ENCODE measurements around the gene C5orf24.
A peak's percentile ranks its signal among the peaks of the same experiment; 100 is the strongest.
"Not testable (repeated sequence)": the region's sequence is repeated elsewhere in the genome, so short reads cannot be mapped to it uniquely, and the experiment has no call there.

The C5orf24 gene

GRCh38 chr5:134845852-134846640, at the start of gene C5orf24:
C5orf24 (plus strand) TSS chr5:134845968; CDS start chr5:134854901, 8,933 bp downstream.
- peak; percentile 93 for DNase-seq

DNA sequence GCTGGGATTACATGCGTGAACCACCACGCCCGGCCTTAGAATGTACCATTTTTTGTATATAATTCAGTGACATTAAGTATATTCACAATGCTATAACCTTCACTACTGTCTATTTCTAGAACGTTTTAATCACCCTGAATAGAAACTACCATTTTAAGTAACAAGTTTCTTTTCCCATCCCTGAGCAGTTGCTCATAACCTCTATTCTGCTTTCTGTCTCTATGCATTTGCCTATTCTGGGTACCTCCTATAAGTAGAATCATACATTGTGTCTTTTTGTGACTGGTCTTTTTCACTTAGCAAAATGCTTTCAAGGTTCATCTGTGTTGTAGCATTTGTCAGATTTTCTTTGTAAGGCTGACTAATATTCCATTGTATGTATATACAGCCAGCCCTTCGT, 47.3 kb upstream of the C5orf24 start:
- no peak for DNase-seq

- DNase-seq = no peak
Measured at GRCh38 chr5:134803821-134804220, 41.9 kb upstream of the C5orf24 start.

GRCh38 chr5:134813407-134813806, 32.4 kb upstream of the C5orf24 start:
- no peak for DNase-seq

- no peak for DNase-seq
Measured at GRCh38 chr5:134813827-134814226, 31.9 kb upstream of the C5orf24 start.

- DNase-seq = no peak
Measured at GRCh38 chr5:134817006-134817405, 28.8 kb upstream of the C5orf24 start.

GRCh38 chr5:134818776-134819175, 27.0 kb upstream of the C5orf24 start:
- no peak for DNase-seq

GRCh38 chr5:134819407-134819963, 26.3 kb upstream of the C5orf24 start:
- no peak for DNase-seq

DNA sequence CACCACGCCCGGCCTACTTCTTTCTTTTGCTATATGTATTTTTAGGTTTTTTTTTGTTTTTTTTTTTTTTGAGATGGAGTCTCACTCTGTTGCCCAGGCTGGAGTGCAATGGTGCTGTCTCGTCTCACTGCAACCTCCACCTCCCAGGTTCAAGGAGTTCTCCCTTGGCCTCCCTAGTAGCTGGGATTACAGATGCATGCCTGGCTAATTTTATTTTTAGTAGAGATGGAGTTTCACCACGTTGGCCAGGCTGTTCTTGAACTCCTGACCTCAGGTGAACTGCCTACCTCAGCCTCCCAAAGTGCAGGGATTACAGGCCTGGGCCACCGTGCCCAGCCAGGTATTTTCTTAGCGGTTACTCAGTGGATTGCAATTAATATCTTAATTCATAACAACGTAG, 23.9 kb upstream of the C5orf24 start:
- no peak for DNase-seq

GRCh38 chr5:134824681-134825080, 21.1 kb upstream of the C5orf24 start:
- DNase-seq = no peak

- no peak for DNase-seq
Measured at GRCh38 chr5:134825212-134825611, 20.6 kb upstream of the C5orf24 start.

GRCh38 chr5:134833340-134834032, 12.3 kb upstream of the C5orf24 start:
- no peak for DNase-seq

DNA sequence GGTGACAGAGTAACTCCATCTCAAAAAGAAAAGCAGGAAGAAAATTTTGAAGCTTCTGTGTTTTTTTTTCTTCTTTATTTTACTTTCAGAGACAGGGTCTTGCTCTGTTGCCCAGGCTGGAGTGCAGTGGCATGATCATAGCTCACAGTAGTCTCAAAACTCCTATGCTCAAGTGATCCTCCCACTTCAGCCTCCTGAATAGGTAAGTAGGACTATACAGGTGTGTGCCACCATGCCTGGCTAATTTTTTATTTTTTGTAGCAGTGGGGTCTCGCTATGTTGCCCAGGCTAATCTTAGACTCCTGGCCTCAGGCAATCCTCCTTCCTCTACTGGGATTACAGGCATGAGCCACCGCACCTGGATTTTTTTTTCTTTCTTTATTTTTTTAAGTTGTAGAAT, 10.1 kb upstream of the C5orf24 start:
- DNase-seq = no peak

DNA sequence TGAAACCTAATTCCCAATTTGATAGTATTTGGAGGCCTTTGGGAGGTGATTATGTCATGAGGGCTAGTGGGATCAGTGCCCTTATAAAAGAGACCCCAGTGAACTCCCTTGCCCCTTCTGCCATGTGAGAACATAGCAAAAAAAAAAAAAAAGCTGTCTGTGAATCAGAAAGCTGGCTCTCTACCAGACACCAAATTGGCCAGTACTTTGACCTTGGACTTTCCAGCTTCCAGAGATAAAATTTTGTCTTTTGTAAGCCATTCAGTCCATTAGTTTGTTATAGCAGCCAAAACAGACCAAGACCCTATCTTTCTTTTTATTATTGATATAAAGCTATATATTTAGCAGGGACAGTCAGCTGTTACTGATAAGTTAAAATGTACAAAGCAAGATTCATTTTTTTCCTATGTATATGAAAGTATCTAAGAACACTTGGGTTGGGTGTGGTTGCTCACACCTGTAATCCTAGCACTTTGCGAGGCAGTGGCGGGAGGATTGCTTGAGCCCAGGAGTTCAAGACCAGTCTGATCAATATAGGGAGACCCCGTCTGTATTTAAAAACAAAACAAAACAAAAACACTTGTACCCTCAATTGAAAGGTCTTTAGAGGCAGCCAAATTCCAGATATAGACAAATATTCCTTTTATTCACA, 8.1 kb upstream of the C5orf24 start:
- DNase-seq = no peak

DNA sequence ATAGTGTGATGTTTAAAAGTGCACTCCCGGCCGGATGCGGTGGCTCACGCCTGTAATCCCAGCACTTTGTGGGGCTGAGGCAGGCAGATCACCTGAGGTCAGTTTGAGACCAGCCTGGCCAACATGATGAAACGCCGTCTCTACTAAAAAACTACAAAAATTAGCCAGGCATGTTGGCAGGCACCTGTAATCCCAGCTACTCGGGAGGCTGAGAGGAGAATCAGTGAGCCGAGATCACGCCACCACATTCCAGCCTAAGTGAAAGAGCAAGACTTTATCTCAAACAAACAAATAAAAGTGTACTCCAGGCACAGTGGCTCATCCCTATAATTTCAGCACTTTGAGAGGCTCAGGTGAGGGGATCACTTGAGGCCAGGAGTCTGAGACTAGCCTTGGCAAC, 7.4 kb upstream of the C5orf24 start:
- not testable (repeated sequence) for DNase-seq

- DNase-seq = no peak
Measured at GRCh38 chr5:134840811-134841210, 5.0 kb upstream of the C5orf24 start.

GRCh38 chr5:134844252-134844651, 1.5 kb upstream of the C5orf24 start:
- DNase-seq = no peak

- no peak for DNase-seq
Measured at GRCh38 chr5:134845335-134845851, 375 bp upstream of the C5orf24 start.

- peak; percentile 27 for DNase-seq
Measured at GRCh38 chr5:134846641-134846960, 833 bp downstream of the C5orf24 start.

GRCh38 chr5:134849434-134849933, 3.7 kb downstream of the C5orf24 start:
- not testable (repeated sequence) for DNase-seq

GRCh38 chr5:134851307-134851923, 5.6 kb downstream of the C5orf24 start:
- no peak for DNase-seq

GRCh38 chr5:134856465-134856864, 10.7 kb downstream of the C5orf24 start:
- not testable (repeated sequence) for DNase-seq

DNA sequence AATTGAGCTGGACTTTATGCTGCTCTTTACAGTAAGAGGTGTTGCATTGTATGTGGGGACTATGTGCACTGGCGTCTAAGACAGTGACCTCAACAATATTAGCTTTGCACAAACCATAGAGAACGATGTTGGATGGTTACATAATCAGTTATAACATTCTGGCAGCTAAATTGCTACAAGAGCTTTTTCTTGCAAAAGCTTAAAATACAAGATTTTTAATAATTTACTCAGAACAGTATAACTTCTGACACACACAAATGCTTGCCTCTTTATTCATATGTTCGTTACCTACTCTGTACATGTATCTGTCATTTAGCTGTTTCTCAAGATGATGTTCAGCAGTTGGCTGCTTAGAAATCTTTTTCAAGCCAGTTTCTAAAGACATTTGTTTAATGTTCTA, 11.6 kb downstream of the C5orf24 start:
- no peak for DNase-seq

Measured in activated naive CD4-positive, alpha-beta T cell treated with anti-CD3 and anti-CD28 coated beads, Interleukin-2, amount 50 U/mL, for 16 hours (primary cell).